HCT116 (cell line): ENCODE results near the gene PRKD2. TPM values are rescaled to one million over a fixed set of nuclear protein-coding genes. Genes with fewer than 3 reads are reported as not detected.

Source experiments
- ATAC-seq: fragments of 200-7000 bp; cut with Tn5 transposase; 2 replicates; pipeline ENCODE4 v1.9.1; 2020; ENCODE audit warnings: mild to moderate bottlenecking, moderate library complexity
- BruUV-seq: library from RNA; stranded (reverse); fragments of 400-500 nt; replicated peaks from 2 replicates; lab custom pipeline; 2021; lab: Mats Ljungman, UMichigan
- CTCF ChIA-PET: fragments of 300-600 bp; sonication (Branson Sonifier 250); formaldehyde crosslinking; loops from one replicate; lab custom pipeline; 2021; ENCODE audit warnings: antibody characterized with exemption; lab: Charles Lee
- POLR2A ChIA-PET: fragments of 300-600, 350-600 bp; sonication (Branson Sonifier 250); formaldehyde crosslinking; loops from one replicate; lab custom pipeline; 2021; ENCODE audit warnings: antibody characterized with exemption; lab: Charles Lee
- RAD21 ChIA-PET, 2 experiments: fragments of 300-600 bp; sonication (Branson Sonifier 250); formaldehyde crosslinking; loops; one replicate each; lab custom pipeline; 2023; ENCODE audit warnings: low total read pairs in 2 of 2; ENCODE audit not compliant: uncharacterized antibody in 2 of 2, unreplicated experiment in 2 of 2, low non-redundant PET in 1 of 2; lab: Charles Lee
- DNase-seq: peaks from one replicate; pipeline ENCODE4 v3.0.0-alpha.2; 2010; ENCODE audit warnings: low read depth, low spot score
- H2AFZ ChIP-seq: fragments of 200-600 bp; shearing (Covaris generic), sonication (generic); 2 replicates; pipeline ENCODE4 v1.6.1; 2017; ENCODE audit warnings: low read depth, mixed run types, mixed read lengths, antibody characterized with exemption, low read length; ENCODE audit not compliant: poor library complexity, severe bottlenecking
- H3K27ac ChIP-seq: 2 replicates; pipeline ENCODE4 v1.5.1; 2012; ENCODE audit warnings: low read depth, low read length
- H3K27me3 ChIP-seq: fragments of 200-600 bp; sonication (generic); 2 replicates; pipeline ENCODE4 v1.6.1; 2016; ENCODE audit warnings: mixed run types, low read length, mixed read lengths; ENCODE audit not compliant: insufficient read depth
- H3K36me3 ChIP-seq, 2 experiments: fragments of 200-500 bp in 1 of 2; fragments of 200-600 bp in 1 of 2; sonication (Bioruptor generic) in 1 of 2; sonication (generic) in 1 of 2; 2 replicates each; pipeline versions ENCODE4 v1.5.1 to v1.6.1; 2014 to 2016; ENCODE audit warnings: low read length in 2 of 2, inconsistent platforms in 1 of 2, mixed read lengths in 1 of 2, mixed run types in 1 of 2; ENCODE audit not compliant: insufficient read depth in 2 of 2, control insufficient read depth in 1 of 2
- H3K4me1 ChIP-seq, 2 experiments: fragments of 200-600 bp in 1 of 2; sonication (generic) in 1 of 2; 2 replicates each; pipeline versions ENCODE4 v1.5.1 to v1.6.1; 2012 to 2017; ENCODE audit warnings: low read length in 2 of 2, inconsistent platforms in 1 of 2, mild to moderate bottlenecking in 1 of 2, mixed read lengths in 1 of 2, mixed run types in 1 of 2, moderate library complexity in 1 of 2; ENCODE audit not compliant: insufficient read depth in 2 of 2, control insufficient read depth in 1 of 2
- H3K4me2 ChIP-seq: fragments of 200-600 bp; sonication (generic); 2 replicates; pipeline ENCODE4 v1.6.1; 2017; ENCODE audit warnings: mixed run types, low read length, mixed read lengths
- H3K4me3 ChIP-seq, 2 experiments: fragments of 200-600 bp in 1 of 2; sonication (generic) in 1 of 2; replicated peaks in 1 of 2; 2 replicates each; pipeline ENCODE4 v1.5.1; 2011 to 2016; ENCODE audit warnings: low read length in 2 of 2, control low read depth in 1 of 2, low read depth in 1 of 2, mild to moderate bottlenecking in 1 of 2, mixed read lengths in 1 of 2, mixed run types in 1 of 2
- H3K79me2 ChIP-seq: fragments of 200-600 bp; sonication (generic); 2 replicates; pipeline ENCODE4 v1.6.1; 2017; ENCODE audit warnings: mild to moderate bottlenecking, mixed run types, low read length, moderate library complexity, mixed read lengths; ENCODE audit not compliant: insufficient read depth
- H3K9ac ChIP-seq: fragments of 200-600 bp; sonication (generic); 2 replicates; pipeline ENCODE4 v1.6.1; 2016; ENCODE audit warnings: low read length, mixed read lengths
- H3K9me2 ChIP-seq: fragments of 200-600 bp; sonication (generic), shearing (Covaris generic); 2 replicates; pipeline ENCODE4 v1.6.1; 2017; ENCODE audit warnings: mixed run types, mild to moderate bottlenecking, moderate library complexity; ENCODE audit not compliant: insufficient read depth
- H3K9me3 ChIP-seq, 2 experiments: fragments of 200-500 bp in 1 of 2; fragments of 200-600 bp in 1 of 2; sonication (Bioruptor generic) in 1 of 2; sonication (generic) in 1 of 2; 2 replicates each; pipeline ENCODE4 v1.6.1; 2014 to 2017; ENCODE audit warnings: low read length in 2 of 2, mixed read lengths in 2 of 2, inconsistent platforms in 1 of 2, low read depth in 1 of 2, mild to moderate bottlenecking in 1 of 2, mixed run types in 1 of 2, moderate library complexity in 1 of 2; ENCODE audit not compliant: control insufficient read depth in 1 of 2, insufficient read depth in 1 of 2
- H4K20me1 ChIP-seq: fragments of 200-600 bp; sonication (generic), shearing (Covaris generic); 2 replicates; pipeline ENCODE4 v1.6.1; 2017; ENCODE audit warnings: mixed run types, mild to moderate bottlenecking, moderate library complexity; ENCODE audit not compliant: insufficient read depth
- EGR1 ChIP-seq: IDR thresholded peaks from 2 replicates; pipeline ENCODE4 v1.6.1; 2012; ENCODE audit warnings: low read depth
- JUND ChIP-seq: IDR thresholded peaks from 2 replicates; pipeline ENCODE4 v1.6.1; 2012
- MAX ChIP-seq: IDR thresholded peaks from 2 replicates; pipeline ENCODE4 v1.6.1; 2012
- RAD21 ChIP-seq: IDR thresholded peaks from 2 replicates; pipeline ENCODE4 v1.6.1; 2012; ENCODE audit warnings: low read depth, mild to moderate bottlenecking
- SIN3A ChIP-seq: IDR thresholded peaks from 2 replicates; pipeline ENCODE4 v1.6.1; 2012; ENCODE audit warnings: low read depth
- SP1 ChIP-seq: IDR thresholded peaks from 2 replicates; pipeline ENCODE4 v1.6.1; 2012; ENCODE audit warnings: low read depth
- ZNF274 ChIP-seq: fragments of 200-500 bp; sonication (Bioruptor generic); IDR thresholded peaks from 2 replicates; pipeline ENCODE4 v1.6.1; 2014; ENCODE audit warnings: mild to moderate bottlenecking, low read depth, low read length, inconsistent platforms
- intact Hi-C: fragments of 100-400 bp; cut with micrococcal nuclease; formaldehyde crosslinking; loops from 2 replicates; pipeline ENCODE4 v1.10.0; 2022
- total RNA-seq: library from RNA; stranded (reverse); gene quantifications from one replicate; pipeline ENCODE4 v1.2.1, GENCODE V29; 2021; ENCODE audit not compliant: unreplicated experiment

PRKD2 gene
- total RNA-seq, 1 experiment from 2014 or later = 73.5 TPM

DNA sequence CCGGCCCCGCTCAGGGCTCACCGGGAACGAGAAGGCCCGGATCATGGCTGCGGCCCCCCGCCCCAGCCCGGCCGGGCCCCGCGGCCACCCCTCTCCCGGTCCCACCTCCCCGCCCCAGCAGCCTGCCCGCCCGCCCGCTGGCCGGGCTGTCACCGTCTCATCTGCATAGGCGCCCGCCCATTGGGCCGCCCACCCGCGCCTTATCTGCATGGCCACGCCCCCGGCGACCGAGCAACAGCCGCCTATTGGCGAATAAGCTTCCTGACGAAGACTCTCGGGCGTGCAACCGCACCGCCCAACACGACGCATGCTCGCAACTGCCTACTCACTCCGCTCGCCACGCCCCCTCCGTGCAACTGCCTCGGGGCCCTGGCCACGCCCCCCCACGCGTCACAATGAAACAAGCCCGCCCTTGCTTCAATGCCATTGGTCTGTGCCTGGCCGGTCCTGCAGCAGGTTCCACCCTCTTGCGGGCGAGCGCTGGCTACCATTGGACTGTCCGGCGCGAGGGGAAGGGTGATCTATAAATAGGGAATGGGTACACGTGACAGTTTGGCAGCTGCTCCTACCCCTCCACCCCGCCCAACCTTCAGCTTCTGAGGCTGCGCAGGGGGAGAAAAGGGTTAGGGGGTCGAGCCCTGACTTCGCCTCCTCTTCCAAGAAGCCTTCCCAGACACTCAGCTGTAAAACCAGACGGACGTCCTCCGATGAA is 55.7 kb downstream of the PRKD2 start, which contains the start of gene DACT3:
TSS of gene DACT3 (minus strand) at position 163 of the 712 bp plus-strand sequence. CDS start at position 45, 118 bp downstream.
- ChIA-PET CTCF (interaction anchor here (0.7 to 4.4 kb wide), 22 partner anchors 9 to 1985 kb away, joined by 3 to 217 read pairs (median 4); no protein-coding TSS in a partner anchor), RAD21 (interaction anchor here (0.6 to 2.8 kb wide), 7 partner anchors 41 to 157 kb away, joined by 3 to 19 read pairs (median 6); no protein-coding TSS in a partner anchor), POLR2A (interaction anchor here (0.6 to 1.6 kb wide), 10 partner anchors 10 to 974 kb away, joined by 3 to 11 read pairs (median 6); no protein-coding TSS in a partner anchor)
- ATAC-seq (peak; percentile 93), DNase-seq (peak; percentile 99)
- no peaks in the 10 kb centered on the region for H3K9me3 ChIP-seq
- peak within 1 kb of the TSS; percentile 90 for H3K4me2 ChIP-seq
- peaks cover 14 to 29% of the 10 kb centered on the region in 2 experiments for H3K4me1 ChIP-seq
- no TSS peak for BruUV-seq
- no peaks in the 10 kb centered on the region for H3K9me2 ChIP-seq
- intact Hi-C loops = no loop called here
- peak within 1 kb of the TSS; percentile 62 for H3K9ac ChIP-seq
- no peaks in the 10 kb centered on the region for H4K20me1 ChIP-seq
- no peaks in the 10 kb centered on the region for H3K36me3 ChIP-seq
- H2AFZ ChIP-seq = peak within 1 kb of the TSS; percentile 94
- H3K27ac ChIP-seq = no peak within 1 kb of the TSS; the same call in 1 of the 2 replicates
- peak within 1 kb of the TSS; percentile 39 to 59 for H3K4me3 ChIP-seq
- no peaks in the 10 kb centered on the region for H3K79me2 ChIP-seq
- H3K27me3 ChIP-seq = no peaks in the 10 kb centered on the region
- peak; percentile 75 for TF ChIP-seq EGR1
- TF ChIP-seq SP1 = peak; percentile 93
- TF ChIP-seq ZNF274 = no peak
- no peak for TF ChIP-seq SIN3A
- TF ChIP-seq MAX = peak; percentile 64
- TF ChIP-seq RAD21 = no peak
- no peak for TF ChIP-seq JUND

DNA sequence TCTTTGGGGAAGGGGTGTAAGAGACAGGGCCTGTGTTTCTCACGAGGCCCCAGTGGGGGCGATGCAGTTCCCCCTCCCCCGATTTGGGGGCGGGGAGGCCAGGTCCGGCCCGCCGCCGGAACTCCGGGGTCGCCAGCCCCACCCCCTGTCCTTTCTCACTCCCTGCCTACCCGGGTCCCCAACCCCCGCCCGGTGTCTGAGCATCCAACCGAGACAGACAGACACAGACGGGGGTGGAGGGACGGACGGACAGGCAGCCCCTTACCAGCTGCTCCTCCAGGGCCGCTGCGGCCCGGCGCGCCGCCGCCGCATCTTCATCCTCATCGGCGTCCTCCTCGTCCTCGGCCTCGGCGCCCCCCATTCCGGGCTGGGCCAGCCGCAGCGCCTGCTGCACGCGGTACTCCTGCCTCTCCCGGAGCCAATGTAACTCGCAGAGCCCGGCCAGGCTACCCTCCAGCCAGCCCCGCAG is 56.3 kb downstream of the PRKD2 start:
- H3K27me3 ChIP-seq = no peaks in the 10 kb centered on the region
- H2AFZ ChIP-seq = no peak overlapping the region
- intact Hi-C loops = no loop called here
- H3K4me2 ChIP-seq = peak overlapping the region; percentile 88
- no peaks in the 10 kb centered on the region for H3K79me2 ChIP-seq
- no peaks in the 10 kb centered on the region for H3K9me3 ChIP-seq
- DNase-seq = no peak
- POLR2A ChIA-PET = interaction anchor here (1.0 to 1.6 kb wide), 5 partner anchors 13 to 60 kb away, joined by 3 to 11 read pairs (median 8); no protein-coding TSS in a partner anchor
- no peaks in the 10 kb centered on the region for H3K36me3 ChIP-seq
- peak overlapping the region; percentile 62 for H3K9ac ChIP-seq
- peak; percentile 20 for ATAC-seq
- H3K9me2 ChIP-seq = no peaks in the 10 kb centered on the region
- CTCF ChIA-PET = interaction anchor here (0.9 to 4.4 kb wide), 13 partner anchors 11 to 146 kb away, joined by 3 to 217 read pairs (median 7); no protein-coding TSS in a partner anchor
- TF ChIP-seq MAX (peak; percentile 21; the same call in 1 of the 2 replicates), SP1 (no peak)
- peak overlapping the region; percentile 39 to 59 for H3K4me3 ChIP-seq
- no TSS peak for BruUV-seq
- H3K27ac ChIP-seq = no peak overlapping the region; the same call in 1 of the 2 replicates
- H4K20me1 ChIP-seq = no peaks in the 10 kb centered on the region
- H3K4me1 ChIP-seq = peaks cover 14 to 29% of the 10 kb centered on the region in 2 experiments
- RAD21 ChIA-PET = interaction anchor here (0.9 to 2.8 kb wide), 4 partner anchors 40 to 46 kb away, joined by 3 to 19 read pairs (median 10); no protein-coding TSS in a partner anchor
